ENCODE results near the gene TMEM53. TPM values are rescaled to one million over a fixed set of nuclear protein-coding genes. Genes with fewer than 3 reads are reported as not detected.

Gene TMEM53
- total RNA-seq, 1 donor from 2014 or later = 11.5 TPM

GRCh38 chr1:44663417-44663816, 10.9 kb downstream of the TMEM53 start:
- intact Hi-C loops (cut with micrococcal nuclease) = no loop called here
- DNase-seq = no peak
- Histone ChIP-seq H3K27ac (replicated peaks) (no peak overlapping the region), H3K4me1 (peaks cover 15% of the 10 kb centered on the region), H3K4me3 (no peak overlapping the region), H3K9me3 (replicated peaks) (no peaks in the 10 kb centered on the region), H3K36me3 (no peaks in the 10 kb centered on the region), H3K27me3 (ENCODE audit: low read depth) (no peaks in the 10 kb centered on the region)
- no peak for TF ChIP-seq CTCF (IDR thresholded peaks at IDR 0.05; ENCODE audit: borderline replicate concordance)

DNA sequence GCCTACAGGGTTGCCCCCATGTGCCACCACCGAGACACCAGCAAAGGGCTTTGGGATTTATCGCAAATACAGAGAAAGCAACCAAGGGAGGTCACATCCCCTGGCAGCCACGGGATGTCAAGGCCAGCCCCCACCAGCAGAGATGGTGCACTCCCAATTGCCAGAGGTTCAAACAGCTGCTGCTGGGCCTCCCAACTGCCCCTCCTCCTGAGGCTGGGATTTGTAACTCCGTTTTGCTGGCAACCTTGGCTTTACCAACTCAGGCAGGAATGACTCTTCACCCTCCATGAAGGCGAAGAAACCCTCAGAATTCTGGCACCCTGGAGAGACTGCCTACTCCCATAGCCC, 11.6 kb downstream of the TMEM53 start:
- Histone ChIP-seq H3K36me3 (no peaks in the 10 kb centered on the region), H3K9me3 (replicated peaks) (no peaks in the 10 kb centered on the region), H3K27me3 (ENCODE audit: low read depth) (no peaks in the 10 kb centered on the region), H3K4me3 (no peak overlapping the region), H3K4me1 (peaks cover 15% of the 10 kb centered on the region), H3K27ac (replicated peaks) (no peak overlapping the region)
- no peak for TF ChIP-seq CTCF (IDR thresholded peaks at IDR 0.05; ENCODE audit: borderline replicate concordance)
- intact Hi-C loops (cut with micrococcal nuclease) = no loop called here
- no peak for DNase-seq

DNA sequence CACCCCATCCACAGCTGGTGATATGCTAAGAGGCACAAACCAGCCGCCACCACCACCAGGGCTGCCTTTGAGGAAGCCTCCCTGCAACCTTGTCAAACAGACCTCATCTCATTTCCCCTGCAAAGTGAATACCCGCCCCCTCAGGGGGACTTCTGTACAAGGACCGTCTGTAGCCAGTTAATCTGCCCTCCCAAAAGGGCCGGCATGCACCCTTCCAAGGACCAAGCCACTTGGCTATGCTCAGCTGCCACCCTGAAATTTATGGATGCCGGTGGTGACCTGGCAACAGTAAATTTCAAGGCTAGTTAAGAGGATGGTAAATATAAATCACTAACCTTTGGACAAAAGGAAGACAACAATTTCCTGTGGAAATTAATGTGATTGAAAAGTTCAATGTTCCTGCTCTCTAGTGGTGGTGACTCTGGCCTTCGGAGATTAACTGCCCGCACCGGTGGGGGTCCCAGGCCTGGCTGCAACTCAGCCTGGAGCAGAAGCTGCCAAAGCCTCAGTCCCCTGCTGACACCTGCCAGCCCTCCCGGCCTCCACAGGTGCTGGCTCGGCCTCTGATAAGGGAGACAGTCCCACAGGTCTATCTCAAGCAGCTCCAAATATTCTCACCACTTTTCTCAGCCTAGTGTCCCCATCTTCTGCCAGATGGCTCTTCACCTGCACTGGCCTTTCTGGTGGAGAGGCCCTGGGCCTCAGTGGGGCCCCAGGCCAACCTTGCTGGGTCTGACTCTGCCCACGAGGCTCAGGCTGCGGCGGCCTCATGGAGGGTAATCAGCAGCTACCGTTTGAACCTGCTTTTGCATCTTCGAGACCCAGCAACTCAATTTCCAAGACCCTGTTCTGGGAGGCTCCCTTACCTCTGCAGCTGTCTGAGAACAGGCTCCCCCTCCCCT, 12.2 kb downstream of the TMEM53 start:
- DNase-seq = no peak
- H3K4me3 ChIP-seq = no peak overlapping the region
- H3K4me1 ChIP-seq = peaks cover 15% of the 10 kb centered on the region
- H3K27ac ChIP-seq (replicated peaks) = no peak overlapping the region
- no peaks in the 10 kb centered on the region for H3K9me3 ChIP-seq (replicated peaks)
- no peaks in the 10 kb centered on the region for H3K36me3 ChIP-seq
- no peak for TF ChIP-seq CTCF (IDR thresholded peaks at IDR 0.05; ENCODE audit: borderline replicate concordance)
- intact Hi-C loops (cut with micrococcal nuclease) = no loop called here
- H3K27me3 ChIP-seq (ENCODE audit: low read depth) = no peaks in the 10 kb centered on the region

GRCh38 chr1:44660176-44660575, 14.1 kb downstream of the TMEM53 start:
- DNase-seq = peak; percentile 87
- TF ChIP-seq CTCF (IDR thresholded peaks at IDR 0.05; ENCODE audit: borderline replicate concordance) = no peak

DNA sequence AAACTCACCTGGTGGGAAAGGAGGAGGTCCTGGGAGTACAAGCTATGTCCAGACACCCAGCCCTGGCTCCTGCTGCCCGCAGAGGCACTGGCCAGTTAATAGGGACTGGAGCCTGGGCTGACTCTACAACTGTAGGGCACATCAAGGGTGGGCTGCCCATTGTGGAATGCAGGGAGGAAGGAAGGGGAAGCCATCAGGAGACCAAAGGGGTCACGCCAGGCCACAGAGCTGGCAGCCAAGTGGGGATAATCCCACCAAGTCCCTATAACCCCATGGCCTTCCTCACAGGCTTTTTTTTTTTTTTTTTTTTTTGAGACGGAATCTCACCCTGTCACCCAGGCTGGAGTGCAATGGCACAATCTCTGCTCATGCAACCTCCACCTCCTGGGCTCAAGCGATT, 14.7 kb downstream of the TMEM53 start:
- no peak for DNase-seq
- Histone ChIP-seq H3K27me3 (ENCODE audit: low read depth) (no peaks in the 10 kb centered on the region), H3K4me1 (peaks cover 15% of the 10 kb centered on the region), H3K4me3 (no peak overlapping the region), H3K27ac (replicated peaks) (peak overlapping the region; percentile 80), H3K9me3 (replicated peaks) (no peaks in the 10 kb centered on the region), H3K36me3 (peaks cover 3% of the 10 kb centered on the region)
- intact Hi-C loops (cut with micrococcal nuclease) = no loop called here
- TF ChIP-seq CTCF (IDR thresholded peaks at IDR 0.05; ENCODE audit: borderline replicate concordance) = no peak

More at GRCh38 chr1:44660176-44660575, 14.1 kb downstream of the TMEM53 start:
- intact Hi-C loops (cut with micrococcal nuclease) = no loop called here
- Histone ChIP-seq H3K36me3 (no peaks in the 10 kb centered on the region), H3K4me1 (peaks cover 15% of the 10 kb centered on the region), H3K27ac (replicated peaks) (peak overlapping the region; percentile 80), H3K9me3 (replicated peaks) (no peaks in the 10 kb centered on the region), H3K27me3 (ENCODE audit: low read depth) (no peaks in the 10 kb centered on the region), H3K4me3 (peak overlapping the region; percentile 17)

Data from left ventricle myocardium inferior (tissue), 1 donor.